Lung (tissue), 12 donors: Measurements from ENCODE around the gene RXRA. TPM values are rescaled to one million over a fixed set of nuclear protein-coding genes. Genes with fewer than 3 reads are reported as not detected.

ENCODE experiments used
- ATAC-seq: fragments of 200-7000 bp; cut with Tn5 transposase; one replicate; pipeline ENCODE4 v1.9.1; 2020; ENCODE audit warnings: moderate number of reproducible peaks; ENCODE audit not compliant: insufficient read depth, low FRiP score
- DNase-seq, 3 donors: peaks; one replicate each; pipeline ENCODE4 v3.0.0-alpha.2; 2013 to 2017
- H3K27ac ChIP-seq, 2 donors: one replicate each; pipeline ENCODE4 v1.5.1; 2013; ENCODE audit warnings: mild to moderate bottlenecking in 2 of 2, moderate library complexity in 2 of 2, control low read depth in 1 of 2, inconsistent platforms in 1 of 2, low read depth in 1 of 2, low read length in 1 of 2
- H3K27me3 ChIP-seq, 3 donors: one replicate each; pipeline ENCODE4 v1.5.1; 2013; ENCODE audit warnings: low read length in 2 of 3; ENCODE audit not compliant: control insufficient read depth in 3 of 3, insufficient read depth in 3 of 3
- H3K36me3 ChIP-seq, 4 donors: one replicate each; pipeline ENCODE4 v1.5.1; 2013; ENCODE audit warnings: low read length in 4 of 4, mild to moderate bottlenecking in 1 of 4, moderate library complexity in 1 of 4; ENCODE audit not compliant: control insufficient read depth in 4 of 4, insufficient read depth in 4 of 4
- H3K4me1 ChIP-seq, 5 donors: one replicate each; pipeline ENCODE4 v1.5.1; 2013; ENCODE audit warnings: low read length in 5 of 5, mild to moderate bottlenecking in 2 of 5, moderate library complexity in 1 of 5; ENCODE audit not compliant: control insufficient read depth in 5 of 5, insufficient read depth in 5 of 5
- H3K4me3 ChIP-seq: one replicate; pipeline ENCODE4 v1.5.1; 2013; ENCODE audit warnings: mild to moderate bottlenecking, control low read depth, moderate library complexity
- H3K9ac ChIP-seq, 2 donors: one replicate each; pipeline ENCODE4 v1.5.1; 2013; ENCODE audit warnings: low read length in 2 of 2, control low read depth in 1 of 2; ENCODE audit not compliant: insufficient read depth in 1 of 2
- H3K9me3 ChIP-seq, 4 donors: one replicate each; pipeline ENCODE4 v1.5.1; 2013; ENCODE audit warnings: low read length in 3 of 4, mild to moderate bottlenecking in 1 of 4, moderate library complexity in 1 of 4; ENCODE audit not compliant: control insufficient read depth in 4 of 4, insufficient read depth in 3 of 4
- CTCF ChIP-seq: IDR thresholded peaks from 2 replicates; pipeline ENCODE4 v1.5.1; 2012; ENCODE audit warnings: mild to moderate bottlenecking; ENCODE audit errors: control extremely low read depth, extremely low read depth
- WGBS, 2 donors: extraction: QIAGEN DNeasy Blood & Tissue Kit; methylation state at CpG; one replicate each; pipeline ENCODE4 v1.1.7; 2013; 5-methylcytosine and 5-hydroxymethylcytosine counted together
- polyA plus RNA-seq, 2 donors: library from polyadenylated mRNA; stranded (reverse); fragments of 200-250 nt; gene quantifications; one replicate each; pipeline ENCODE4 v1.2.1, GENCODE V29; 2013
- total RNA-seq, 2 donors: library from RNA; depleted of rRNA in 1 of 2; stranded (reverse); fragments of >200 nt in 1 of 2; gene quantifications; one replicate each; pipeline ENCODE4 v1.2.1, GENCODE V29; 2014 to 2021
- donor health status: control.
- donor health status: control.
- donor health status: Bipolar disorder and iron deficiency.
- donor health status: healthy.
- donor health status: DM: yes; HTN: yes; CAD: no.

Gene RXRA
- total and polyA plus RNA-seq, 4 donors = 24.2 to 85.2 (median 52.2) TPM

- peaks cover 11 to 71% (median 62%) of the 10 kb centered on the region in 5 donors for H3K4me1 ChIP-seq
- H3K36me3 ChIP-seq = peaks cover 0 to 11% (median 2%) of the 10 kb centered on the region in 4 donors
- WGBS, 2 donors = 54 to 57% methylated on average over 17 of the region's 17 CpGs
- H3K27me3 ChIP-seq = no peaks in the 10 kb centered on the region
- H3K27ac ChIP-seq = peak overlapping the region in 1 of 2 donors; percentile 68
- TF ChIP-seq CTCF = no peak
- H3K9ac ChIP-seq = no peak overlapping the region
- ATAC-seq (no peak), DNase-seq (no peak)
- no peak overlapping the region for H3K4me3 ChIP-seq
- no peaks in the 10 kb centered on the region for H3K9me3 ChIP-seq
Observed at GRCh38 chr9:134410071-134410834, 84.0 kb downstream of the RXRA start.

- ATAC-seq (no peak), DNase-seq (no peak)
- Histone ChIP-seq H3K27me3 (no peaks in the 10 kb centered on the region), H3K4me1 (peaks cover 11 to 65% (median 62%) of the 10 kb centered on the region in 5 donors), H3K27ac (peak overlapping the region in 1 of 2 donors; percentile 68), H3K9ac (no peak overlapping the region), H3K4me3 (no peak overlapping the region), H3K9me3 (no peaks in the 10 kb centered on the region), H3K36me3 (peaks cover 0 to 11% (median 2%) of the 10 kb centered on the region in 4 donors)
- TF ChIP-seq CTCF = no peak
- 88 to 91% methylated on average over 12 of the region's 12 CpGs for WGBS, 2 donors
Observed at GRCh38 chr9:134410835-134411217, 84.6 kb downstream of the RXRA start.

- H3K9ac ChIP-seq = no peak overlapping the region
- ATAC-seq = no peak
- peaks cover 0 to 11% (median 2%) of the 10 kb centered on the region in 4 donors for H3K36me3 ChIP-seq
- no peaks in the 10 kb centered on the region for H3K9me3 ChIP-seq
- no peak for TF ChIP-seq CTCF
- WGBS, 2 donors = 66 to 74% methylated on average over 25 of the region's 25 CpGs
- H3K27ac ChIP-seq = peak overlapping the region in 1 of 2 donors; percentile 4
- peak; percentile 45 to 70 (median 60) for DNase-seq
- H3K4me3 ChIP-seq = no peak overlapping the region
- H3K4me1 ChIP-seq = peaks cover 10 to 59% (median 57%) of the 10 kb centered on the region in 5 donors
- no peaks in the 10 kb centered on the region for H3K27me3 ChIP-seq
Observed at GRCh38 chr9:134411440-134412297, 85.4 kb downstream of the RXRA start.
